B cell (primary cell): Measurements from ENCODE around the gene ZG16. TPM values are rescaled to one million over a fixed set of nuclear protein-coding genes. Genes with fewer than 3 reads are reported as not detected.
A peak's percentile ranks its signal among the peaks of the same experiment; 100 is the strongest.

Source experiments
- ATAC-seq: fragments of 200-7000 bp; cut with Tn5 transposase; one replicate; pipeline ENCODE4 v1.10.0; 2021; ENCODE audit warnings: low read depth, mild to moderate bottlenecking, moderate number of reproducible peaks, moderate library complexity
- CTCF ChIA-PET: fragments of 350-600 bp; sonication (Branson Sonifier 250); formaldehyde crosslinking; loops from one replicate; lab custom pipeline; 2021; ENCODE audit warnings: antibody characterized with exemption, inconsistent platforms; lab: Charles Lee
- POLR2A ChIA-PET: fragments of 350-600 bp; sonication (Branson Sonifier 250); formaldehyde crosslinking; loops from one replicate; lab custom pipeline; 2021; ENCODE audit warnings: antibody characterized with exemption; lab: Charles Lee
- DNase-seq: peaks from one replicate; pipeline ENCODE4 v3.0.0; 2013
- H2AFZ ChIP-seq: 2 replicates; pipeline ENCODE4 v1.6.1; 2012; ENCODE audit warnings: mild to moderate bottlenecking, low read depth, low read length; ENCODE audit not compliant: insufficient read depth, poor library complexity, severe bottlenecking
- H3K27ac ChIP-seq, 2 donors: 1 replicate in 1 of 2; 2 replicates in 1 of 2; pipeline ENCODE4 v1.5.1; 2012 to 2013; ENCODE audit warnings: low read length in 2 of 2, mild to moderate bottlenecking in 2 of 2, moderate library complexity in 1 of 2
- H3K27me3 ChIP-seq, 4 experiments: fragments of 200-600 bp in 1 of 4; sonication (generic) in 1 of 4; replicated peaks in 1 of 4; 1 replicate in 2 of 4; 2 replicates in 2 of 4; pipeline versions ENCODE4 v1.6.1 to v1.7.0; 2013 to 2016; ENCODE audit warnings: low read length in 3 of 4, mild to moderate bottlenecking in 2 of 4, mixed read lengths in 1 of 4, moderate library complexity in 1 of 4; ENCODE audit not compliant: insufficient read depth in 4 of 4, control insufficient read depth in 3 of 4; ENCODE audit errors: control extremely low read depth in 1 of 4
- H3K36me3 ChIP-seq, 2 experiments: replicated peaks in 1 of 2; 1 replicate in 1 of 2; 2 replicates in 1 of 2; pipeline versions ENCODE4 v1.6.1 to v1.7.1; 2013; ENCODE audit warnings: low read length in 1 of 2; ENCODE audit not compliant: insufficient read depth in 2 of 2, control insufficient read depth in 1 of 2; ENCODE audit errors: control extremely low read depth in 1 of 2, extremely low read depth in 1 of 2
- H3K4me1 ChIP-seq, 2 donors: fragments of 200-600 bp in 1 of 2; sonication (generic) in 1 of 2; 1 replicate in 1 of 2; 2 replicates in 1 of 2; pipeline versions ENCODE4 v1.5.1 to v1.6.1; 2013 to 2017; ENCODE audit warnings: low read length in 2 of 2; ENCODE audit not compliant: control insufficient read depth in 2 of 2, insufficient read depth in 2 of 2
- H3K4me2 ChIP-seq: replicated peaks from 2 replicates; pipeline ENCODE3; 2012; ENCODE audit warnings: mild to moderate bottlenecking, low read depth, low read length; ENCODE audit not compliant: poor library complexity, severe bottlenecking
- H3K4me3 ChIP-seq, 5 experiments: fragments of 200-600 bp in 1 of 5; sonication (generic) in 1 of 5; 1 replicate in 3 of 5; 2 replicates in 2 of 5; pipeline versions ENCODE4 v1.5.1 to v1.7.0; 2011 to 2016; ENCODE audit warnings: low read length in 4 of 5, mild to moderate bottlenecking in 4 of 5, low read depth in 2 of 5, control low read depth in 1 of 5, moderate library complexity in 1 of 5; ENCODE audit not compliant: insufficient read depth in 1 of 5; ENCODE audit errors: control extremely low read depth in 1 of 5, extremely low read depth in 1 of 5
- H3K79me2 ChIP-seq: fragments of 200-600 bp; sonication (generic); one replicate; pipeline ENCODE4 v1.6.0; 2016; ENCODE audit warnings: low read length; ENCODE audit not compliant: control insufficient read depth, insufficient read depth
- H3K9ac ChIP-seq: fragments of 200-600 bp; sonication (generic); 2 replicates; pipeline ENCODE4 v1.6.1; 2017; ENCODE audit warnings: mild to moderate bottlenecking, low read length, moderate library complexity
- H3K9me3 ChIP-seq, 3 donors: one replicate each; pipeline versions ENCODE4 v1.6.1 to v1.7.1; 2013; ENCODE audit warnings: low read length in 2 of 3; ENCODE audit not compliant: control insufficient read depth in 2 of 3, insufficient read depth in 1 of 3; ENCODE audit errors: control extremely low read depth in 1 of 3
- H4K20me1 ChIP-seq: 2 replicates; pipeline ENCODE4 v1.6.0; 2012; ENCODE audit warnings: mild to moderate bottlenecking, low read length; ENCODE audit not compliant: insufficient read depth, control insufficient read depth, poor library complexity, severe bottlenecking
- H3K27ac Mint-ChIP-seq: one replicate; pipeline ENCODE4 v1.8.0; 2021; ENCODE audit warnings: mixed read lengths
- H3K27me3 Mint-ChIP-seq: one replicate; pipeline ENCODE4 v1.8.0; 2021; ENCODE audit warnings: mixed read lengths
- H3K4me1 Mint-ChIP-seq: one replicate; pipeline ENCODE4 v1.8.0; 2021; ENCODE audit warnings: mixed read lengths
- H3K4me3 Mint-ChIP-seq: one replicate; pipeline ENCODE4 v1.8.0; 2021; ENCODE audit warnings: mixed read lengths
- H3K9me3 Mint-ChIP-seq: one replicate; pipeline ENCODE4 v1.8.0; 2022; ENCODE audit warnings: mixed read lengths; ENCODE audit not compliant: insufficient read depth
- CTCF ChIP-seq: fragments of 200-600 bp; IDR thresholded peaks from one replicate; pipeline ENCODE4 v1.8.0; 2022; ENCODE audit warnings: antibody characterized with exemption, mild to moderate bottlenecking
- EZH2 ChIP-seq: IDR thresholded peaks from 2 replicates; pipeline ENCODE4 v1.6.1; 2012; ENCODE audit warnings: borderline replicate concordance, low read depth, mild to moderate bottlenecking, moderate library complexity, low read length; ENCODE audit not compliant: insufficient read depth, poor library complexity, severe bottlenecking
- WGBS: methylation state at CpG from one replicate; pipeline ENCODE4 v1.1.5; 2013; ENCODE audit warnings: missing lambda C conversion rate; ENCODE audit not compliant: insufficient coverage; 5-methylcytosine and 5-hydroxymethylcytosine counted together
- intact Hi-C: fragments of 100-400 bp; cut with micrococcal nuclease; formaldehyde crosslinking; loops from one replicate; pipeline ENCODE4 v1.10.0; 2022
- polyA plus RNA-seq: library from polyadenylated mRNA; depleted of rRNA; stranded (reverse); fragments of >200 nt; gene quantifications from 2 replicates; pipeline ENCODE4 v1.2.3, GENCODE V29; 2012
- total RNA-seq, 2 donors: library from RNA; stranded (reverse); fragments of 120-200 nt in 1 of 2; gene quantifications; 1 replicate in 1 of 2; 2 replicates in 1 of 2; pipeline versions ENCODE4 v1.2.3 to v1.2.4, GENCODE V29; 2013 to 2022

Gene ZG16
- total and polyA plus RNA-seq, 2 donors (not counting 1 experiment from before 2014, with no cell fraction given): 0.06 TPM; not detected in 1

GRCh38 chr16:29794231-29794710, 16.2 kb downstream of the ZG16 start:
- ChIA-PET POLR2A (no interaction called here), CTCF (interaction anchor here (1.0 to 1.5 kb wide), 5 partner anchors 8 to 102 kb away, joined by 3 to 7 read pairs (median 5); no protein-coding TSS in a partner anchor)
- Histone ChIP-seq H3K27me3 (no peaks in the 10 kb centered on the region), H3K9me3 (no peaks in the 10 kb centered on the region), H3K9ac (no peak overlapping the region), H3K4me1 (peaks cover 17 to 27% of the 10 kb centered on the region in 2 donors), H3K79me2 (peaks cover 49% of the 10 kb centered on the region), H3K27ac (no peak overlapping the region), H3K4me2 (no peak overlapping the region), H3K36me3 (peaks cover 2 to 25% of the 10 kb centered on the region in 2 experiments), H2AFZ (no peak overlapping the region), H3K4me3 (no peak overlapping the region), H4K20me1 (no peaks in the 10 kb centered on the region)
- Mint-ChIP-seq H3K4me3 (no peak overlapping the region), H3K9me3 (no peaks in the 10 kb centered on the region), H3K4me1 (peaks cover 30% of the 10 kb centered on the region), H3K27me3 (no peaks in the 10 kb centered on the region), H3K27ac (no peak overlapping the region)
- DNase-seq (no peak), ATAC-seq (no peak)
- TF ChIP-seq CTCF (no peak), EZH2 (no peak)
- no CpG with 5 or more reads among the region's 3 CpGs for WGBS
- intact Hi-C loops: loop anchor here (5.0 kb wide), 1 partner anchor 178 kb away; the partner anchor contains the start of gene TAOK2

- intact Hi-C loops: no loop called here
- peaks cover 19% of the 10 kb centered on the region for H3K4me1 Mint-ChIP-seq
- no peak overlapping the region for H3K4me3 ChIP-seq
- peaks cover 3% of the 10 kb centered on the region for H3K79me2 ChIP-seq
- no peaks in the 10 kb centered on the region for H3K27me3 ChIP-seq
- no peaks in the 10 kb centered on the region for H3K9me3 Mint-ChIP-seq
- no peaks in the 10 kb centered on the region for H3K27me3 Mint-ChIP-seq
- H3K9me3 ChIP-seq: no peaks in the 10 kb centered on the region
- H3K36me3 ChIP-seq: peaks cover 1 to 30% of the 10 kb centered on the region in 2 experiments
- peaks cover 13 to 18% of the 10 kb centered on the region in 2 donors for H3K4me1 ChIP-seq
- H3K27ac ChIP-seq: no peak overlapping the region
- H3K27ac Mint-ChIP-seq: peak overlapping the region; percentile 67
- no peak for DNase-seq
- no peak overlapping the region for H3K4me2 ChIP-seq
- no peak overlapping the region for H3K4me3 Mint-ChIP-seq
- ChIA-PET CTCF (interaction anchor here (0.8 to 2.1 kb wide), 7 partner anchors 7 to 101 kb away, joined by 3 to 6 read pairs (median 5); partner anchors contain the start of genes KIF22 and PAGR1), POLR2A (interaction anchor here (0.6 to 4.3 kb wide), 2 partner anchors 12 to 105 kb away, joined by 3 to 24 read pairs; partner anchors contain the start of gene KIF22)
- H4K20me1 ChIP-seq: no peaks in the 10 kb centered on the region
- TF ChIP-seq EZH2 (no peak), CTCF (no peak)
- WGBS: 98% methylated on average over 4 of the region's 8 CpGs
- no peak for ATAC-seq
- H2AFZ ChIP-seq: no peak overlapping the region
- H3K9ac ChIP-seq: no peak overlapping the region
These were observed 24.4 kb downstream of the ZG16 start for GRCh38 chr16:29802416-29802935.
